Measurements from ENCODE around the gene KIF23. TPM values are rescaled to one million over a fixed set of nuclear protein-coding genes. Genes with fewer than 3 reads are reported as not detected.
"Not testable (repeated sequence)": the region's sequence is repeated elsewhere in the genome, so short reads cannot be mapped to it uniquely, and the experiment has no call there.

Gene KIF23
- total RNA-seq, 2 donors from 2014 or later = 1.6 to 4.3 TPM

- Mint-ChIP-seq H3K4me3 (no peak overlapping the region), H3K36me3 (ENCODE audit: low read depth) (no peaks in the 10 kb centered on the region), H3K4me1 (no peaks in the 10 kb centered on the region), H3K27me3 (no peaks in the 10 kb centered on the region), H3K27ac (no peak overlapping the region)
- DNase-seq = no peak
- no peaks in the 10 kb centered on the region for H3K9me3 ChIP-seq (ENCODE audit: control insufficient read depth, low read length, poor library complexity, severe bottlenecking)
- ATAC-seq = no peak
These were observed 10.7 kb downstream of the KIF23 start for GRCh38 chr15:69424748-69425413.

DNA sequence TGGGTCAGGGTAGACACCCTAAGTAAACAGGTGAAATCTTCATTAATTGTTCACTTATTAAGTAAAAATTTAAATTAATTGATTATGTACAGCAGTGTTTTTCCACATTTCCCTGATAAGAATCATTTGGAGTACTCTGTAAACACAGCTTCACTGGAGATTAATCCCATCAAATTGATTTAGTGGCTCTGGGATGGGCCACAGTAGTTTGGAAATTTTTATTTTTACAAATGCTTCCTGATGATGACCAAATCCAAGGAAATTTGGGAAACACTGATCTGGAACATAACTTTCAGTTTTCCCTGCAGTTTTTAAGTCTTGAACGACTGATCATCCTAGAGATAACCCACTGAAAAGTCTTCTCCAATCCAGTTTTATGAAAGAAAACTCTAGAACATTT lies 19.7 kb downstream of the KIF23 start:
- Mint-ChIP-seq H3K4me1 (peaks cover 2% of the 10 kb centered on the region), H3K27me3 (no peaks in the 10 kb centered on the region), H3K4me3 (no peak overlapping the region), H3K36me3 (ENCODE audit: low read depth) (no peaks in the 10 kb centered on the region), H3K27ac (no peak overlapping the region)
- DNase-seq (no peak), ATAC-seq (no peak)
- no peaks in the 10 kb centered on the region for H3K9me3 ChIP-seq (ENCODE audit: control insufficient read depth, low read length, poor library complexity, severe bottlenecking)

- Mint-ChIP-seq H3K36me3 (ENCODE audit: low read depth) (no peaks in the 10 kb centered on the region), H3K27ac (no peak overlapping the region), H3K4me1 (peaks cover 2% of the 10 kb centered on the region), H3K4me3 (no peak overlapping the region), H3K27me3 (no peaks in the 10 kb centered on the region)
- ATAC-seq (no peak), DNase-seq (no peak)
- H3K9me3 ChIP-seq (ENCODE audit: control insufficient read depth, low read length, poor library complexity, severe bottlenecking) = no peaks in the 10 kb centered on the region
These were observed 20.1 kb downstream of the KIF23 start for GRCh38 chr15:69434238-69434637.

GRCh38 chr15:69434679-69435078 lies 20.5 kb downstream of the KIF23 start:
- H3K4me3 Mint-ChIP-seq = no peak overlapping the region
- ATAC-seq (no peak), DNase-seq (no peak)
- no peaks in the 10 kb centered on the region for H3K36me3 Mint-ChIP-seq (ENCODE audit: low read depth)
- no peaks in the 10 kb centered on the region for H3K27me3 Mint-ChIP-seq
- peaks cover 2% of the 10 kb centered on the region for H3K4me1 Mint-ChIP-seq
- no peak overlapping the region for H3K27ac Mint-ChIP-seq
- no peaks in the 10 kb centered on the region for H3K9me3 ChIP-seq (ENCODE audit: control insufficient read depth, low read length, poor library complexity, severe bottlenecking)

GRCh38 chr15:69435985-69436384 lies 21.8 kb downstream of the KIF23 start:
- no peak overlapping the region for H3K4me3 Mint-ChIP-seq
- no peaks in the 10 kb centered on the region for H3K36me3 Mint-ChIP-seq (ENCODE audit: low read depth)
- no peak for ATAC-seq
- no peak overlapping the region for H3K27ac Mint-ChIP-seq
- H3K9me3 ChIP-seq (ENCODE audit: control insufficient read depth, low read length, poor library complexity, severe bottlenecking) = no peaks in the 10 kb centered on the region
- no peak for DNase-seq
- no peaks in the 10 kb centered on the region for H3K27me3 Mint-ChIP-seq
- H3K4me1 Mint-ChIP-seq = peaks cover 2% of the 10 kb centered on the region

- no peaks in the 10 kb centered on the region for H3K36me3 Mint-ChIP-seq (ENCODE audit: low read depth)
- H3K4me3 Mint-ChIP-seq = no peak overlapping the region
- H3K27me3 Mint-ChIP-seq = no peaks in the 10 kb centered on the region
- no peaks in the 10 kb centered on the region for H3K4me1 Mint-ChIP-seq
- H3K27ac Mint-ChIP-seq = no peak overlapping the region
- DNase-seq = no peak
- no peak for ATAC-seq
- no peaks in the 10 kb centered on the region for H3K9me3 ChIP-seq (ENCODE audit: control insufficient read depth, low read length, poor library complexity, severe bottlenecking)
These were observed 22.8 kb downstream of the KIF23 start for GRCh38 chr15:69436951-69437350.

- ATAC-seq (no peak), DNase-seq (no peak)
- H3K4me1 Mint-ChIP-seq = no peaks in the 10 kb centered on the region
- no peaks in the 10 kb centered on the region for H3K27me3 Mint-ChIP-seq
- no peaks in the 10 kb centered on the region for H3K9me3 ChIP-seq (ENCODE audit: control insufficient read depth, low read length, poor library complexity, severe bottlenecking)
- no peaks in the 10 kb centered on the region for H3K36me3 Mint-ChIP-seq (ENCODE audit: low read depth)
- H3K27ac Mint-ChIP-seq = peak overlapping the region; percentile 8
- peak overlapping the region; percentile 22 for H3K4me3 Mint-ChIP-seq
These were observed 25.5 kb downstream of the KIF23 start for GRCh38 chr15:69439623-69440022.

DNA sequence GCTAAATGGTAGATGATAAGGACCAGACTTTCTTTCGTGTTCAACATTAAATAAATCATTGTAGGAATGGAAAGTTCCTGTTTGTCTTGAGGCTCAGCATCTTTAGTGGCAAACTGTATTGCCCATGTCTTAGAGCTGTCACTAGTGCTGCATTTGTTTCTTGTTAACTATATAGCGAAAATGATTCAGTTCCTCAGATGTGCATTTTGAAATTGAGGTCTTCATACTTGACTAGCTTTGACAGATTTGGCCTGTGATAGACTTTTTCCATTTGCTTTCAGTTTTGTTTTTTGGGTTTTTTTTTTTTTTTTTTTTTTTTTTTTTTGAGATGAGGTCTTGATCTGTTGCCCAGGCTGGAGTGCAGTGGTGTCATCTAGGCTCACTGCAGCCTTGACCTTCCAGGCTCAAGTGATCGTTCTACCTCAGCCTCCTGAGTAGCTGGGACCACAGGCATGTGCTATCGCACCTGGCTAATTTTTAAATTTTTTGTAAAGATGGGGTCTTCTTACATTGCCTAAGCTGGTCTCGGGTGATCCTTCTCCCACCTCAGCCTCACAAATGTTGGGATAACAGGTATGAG lies 29.0 kb downstream of the KIF23 start:
- ATAC-seq (peak; percentile 25), DNase-seq (no peak)
- Mint-ChIP-seq H3K27ac (no peak overlapping the region), H3K27me3 (no peaks in the 10 kb centered on the region), H3K36me3 (ENCODE audit: low read depth) (no peaks in the 10 kb centered on the region), H3K4me1 (no peaks in the 10 kb centered on the region), H3K4me3 (peak overlapping the region; percentile 9)
- no peaks in the 10 kb centered on the region for H3K9me3 ChIP-seq (ENCODE audit: control insufficient read depth, low read length, poor library complexity, severe bottlenecking)

DNA sequence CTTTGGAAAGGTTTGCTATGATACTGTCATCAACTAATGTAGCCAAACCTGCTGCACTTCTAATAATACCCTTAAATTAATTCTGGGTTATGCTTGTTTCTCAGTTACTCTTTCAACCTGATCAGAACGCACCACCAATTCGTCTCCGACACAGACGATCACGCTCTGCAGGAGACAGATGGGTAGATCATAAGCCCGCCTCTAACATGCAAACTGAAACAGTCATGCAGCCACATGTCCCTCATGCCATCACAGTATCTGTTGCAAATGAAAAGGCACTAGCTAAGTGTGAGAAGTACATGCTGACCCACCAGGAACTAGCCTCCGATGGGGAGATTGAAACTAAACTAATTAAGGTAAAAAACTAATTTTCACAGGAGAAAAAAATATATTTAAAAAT lies 30.5 kb downstream of the KIF23 start:
- no peaks in the 10 kb centered on the region for H3K9me3 ChIP-seq (ENCODE audit: control insufficient read depth, low read length, poor library complexity, severe bottlenecking)
- no peaks in the 10 kb centered on the region for H3K27me3 Mint-ChIP-seq
- ATAC-seq (no peak), DNase-seq (no peak)
- H3K4me3 Mint-ChIP-seq = no peak overlapping the region
- H3K27ac Mint-ChIP-seq = no peak overlapping the region
- no peaks in the 10 kb centered on the region for H3K4me1 Mint-ChIP-seq
- no peaks in the 10 kb centered on the region for H3K36me3 Mint-ChIP-seq (ENCODE audit: low read depth)

GRCh38 chr15:69446953-69447352 lies 32.8 kb downstream of the KIF23 start:
- no peaks in the 10 kb centered on the region for H3K36me3 Mint-ChIP-seq (ENCODE audit: low read depth)
- no peak overlapping the region for H3K4me3 Mint-ChIP-seq
- ATAC-seq (no peak), DNase-seq (no peak)
- H3K9me3 ChIP-seq (ENCODE audit: control insufficient read depth, low read length, poor library complexity, severe bottlenecking) = no peaks in the 10 kb centered on the region
- no peak overlapping the region for H3K27ac Mint-ChIP-seq
- H3K4me1 Mint-ChIP-seq = no peaks in the 10 kb centered on the region
- no peaks in the 10 kb centered on the region for H3K27me3 Mint-ChIP-seq

- peaks cover 22% of the 10 kb centered on the region for H3K4me1 Mint-ChIP-seq
- not testable (repeated sequence) for ATAC-seq, H3K27me3 Mint-ChIP-seq
These were observed 36.1 kb downstream of the KIF23 start for GRCh38 chr15:69450221-69450620.

DNA sequence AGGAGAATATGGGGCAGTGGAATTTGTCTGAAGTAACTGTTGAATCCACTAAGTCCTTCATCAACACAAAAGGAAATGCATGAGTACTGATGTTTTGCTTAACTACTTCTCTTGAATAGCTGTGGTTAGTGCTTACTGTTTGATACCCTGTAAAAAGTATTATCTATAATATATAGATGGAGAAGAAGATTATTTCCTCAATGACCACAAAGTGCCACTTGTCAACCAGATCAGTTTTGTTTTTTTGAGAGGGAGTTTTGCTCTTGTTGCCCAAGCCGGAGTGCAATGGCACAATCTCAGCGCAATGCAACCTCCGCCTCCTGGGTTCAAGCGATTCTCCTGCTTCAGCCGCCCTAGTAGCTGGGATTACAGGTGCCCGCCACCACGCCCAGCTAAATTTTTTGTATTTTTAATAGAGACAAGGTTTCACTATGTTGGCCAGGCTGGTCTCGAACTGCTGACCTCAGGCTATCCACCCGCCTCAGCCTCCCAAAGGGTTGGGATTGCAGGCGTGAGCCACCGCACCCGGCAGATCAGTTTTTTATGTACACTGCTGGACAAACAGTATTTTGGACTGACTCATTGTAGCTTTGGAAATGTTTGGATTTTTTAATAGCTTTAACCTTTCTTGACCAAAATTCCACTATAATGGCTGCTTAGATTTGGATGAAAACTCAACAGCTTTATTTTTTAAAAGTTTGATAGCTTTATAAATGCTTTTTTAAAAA lies 37.0 kb downstream of the KIF23 start:
- peaks cover 28% of the 10 kb centered on the region for H3K4me1 Mint-ChIP-seq
- DNase-seq = no peak
- H3K4me3 Mint-ChIP-seq = peak overlapping the region; percentile 99
- ATAC-seq = no peak
- H3K27me3 Mint-ChIP-seq = no peaks in the 10 kb centered on the region
- peaks cover 6% of the 10 kb centered on the region for H3K9me3 ChIP-seq (ENCODE audit: control insufficient read depth, low read length, poor library complexity, severe bottlenecking)
- peak overlapping the region; percentile 99 for H3K27ac Mint-ChIP-seq
- H3K36me3 Mint-ChIP-seq (ENCODE audit: low read depth) = peaks cover 5% of the 10 kb centered on the region

More at GRCh38 chr15:69450221-69450620, 36.1 kb downstream of the KIF23 start:
- not testable (repeated sequence) for H3K9me3 ChIP-seq (ENCODE audit: control insufficient read depth, low read length, poor library complexity, severe bottlenecking); H3K36me3 Mint-ChIP-seq (ENCODE audit: low read depth); H3K4me3 Mint-ChIP-seq; DNase-seq; H3K27ac Mint-ChIP-seq

GRCh38 chr15:69451951-69452691 lies 38.0 kb downstream of the KIF23 start:
- H3K27me3 Mint-ChIP-seq = no peaks in the 10 kb centered on the region

More at GRCh38 chr15:69451951-69452691, 38.0 kb downstream of the KIF23 start:
- Mint-ChIP-seq H3K27ac (peak overlapping the region; percentile 99), H3K4me3 (peak overlapping the region; percentile 99), H3K4me1 (peaks cover 32% of the 10 kb centered on the region), H3K36me3 (ENCODE audit: low read depth) (peaks cover 8% of the 10 kb centered on the region)
- ATAC-seq (peak; percentile 34), DNase-seq (no peak)
- peaks cover 6% of the 10 kb centered on the region for H3K9me3 ChIP-seq (ENCODE audit: control insufficient read depth, low read length, poor library complexity, severe bottlenecking)

Data from T-helper 17 cell (primary cell).